Stimulated activated effector memory CD8-positive, alpha-beta T cell treated with anti-CD3 and anti-CD28 coated beads, Interleukin-12 subunit alpha, Interleukin-12 subunit beta, amount 100 ng/mL, for 72 hours (primary cell): ENCODE data around the gene ATIC.

ENCODE experiments used
- ATAC-seq: fragments of 150-1000 bp; cut with Tn5 transposase; 2 replicates; pipeline ENCODE4 v1.10.0; 2021
- DNase-seq, 2 donors: peaks; one replicate each; pipeline ENCODE4 v3.0.0; 2021 to 2022; ENCODE audit warnings: low spot score in 2 of 2
- H3K27ac Mint-ChIP-seq: one replicate; pipeline ENCODE4 v1.8.0; 2022; ENCODE audit warnings: mild to moderate bottlenecking, mixed read lengths
- H3K36me3 Mint-ChIP-seq: one replicate; pipeline ENCODE4 v1.8.0; 2022; ENCODE audit warnings: mild to moderate bottlenecking, mixed read lengths
- H3K4me1 Mint-ChIP-seq: one replicate; pipeline ENCODE4 v1.8.0; 2022; ENCODE audit warnings: mixed read lengths
- H3K4me3 Mint-ChIP-seq: one replicate; pipeline ENCODE4 v1.8.0; 2022; ENCODE audit warnings: mild to moderate bottlenecking, mixed read lengths
- H3K9me3 Mint-ChIP-seq: one replicate; pipeline ENCODE4 v1.8.0; 2022; ENCODE audit warnings: mixed read lengths

Gene ATIC

DNA sequence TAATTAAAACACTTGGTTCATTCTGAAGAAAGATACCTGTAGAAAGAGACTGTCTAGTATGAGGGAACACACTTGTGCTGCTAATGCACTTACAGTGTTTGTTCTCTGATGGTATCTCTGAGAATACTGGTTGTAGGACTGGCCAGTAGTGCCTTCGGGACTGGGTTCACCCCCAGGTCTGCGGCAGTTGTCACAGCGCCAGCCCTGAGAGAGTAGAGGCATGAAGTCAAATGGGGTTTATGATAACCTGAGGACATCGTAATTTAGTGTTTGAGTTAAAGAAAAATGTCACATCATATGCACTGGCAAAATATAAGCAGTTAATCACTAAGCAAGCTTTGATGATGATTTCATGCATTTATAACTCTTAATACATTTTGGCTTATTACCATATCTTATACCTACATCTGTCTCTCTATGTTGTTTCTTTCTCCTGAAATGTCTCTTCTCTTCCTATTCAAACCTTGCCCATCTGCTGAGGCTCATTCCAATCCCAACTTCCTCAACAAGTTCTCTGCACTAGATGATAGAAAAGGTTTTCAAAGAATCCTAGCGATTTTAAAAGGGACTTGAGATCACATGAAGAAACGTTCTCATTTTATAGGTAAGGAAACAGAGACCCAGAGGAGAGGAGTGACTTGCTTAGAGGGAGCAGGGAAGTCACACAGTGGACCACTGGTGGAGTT, 50.2 kb downstream of the ATIC start:
- DNase-seq: no peak
- ATAC-seq: no peak
- no peaks in the 10 kb centered on the region for H3K4me1 Mint-ChIP-seq
- H3K36me3 Mint-ChIP-seq: no peaks in the 10 kb centered on the region
- H3K4me3 Mint-ChIP-seq: no peak overlapping the region
- H3K9me3 Mint-ChIP-seq: no peaks in the 10 kb centered on the region
- H3K27ac Mint-ChIP-seq: no peak overlapping the region

DNA sequence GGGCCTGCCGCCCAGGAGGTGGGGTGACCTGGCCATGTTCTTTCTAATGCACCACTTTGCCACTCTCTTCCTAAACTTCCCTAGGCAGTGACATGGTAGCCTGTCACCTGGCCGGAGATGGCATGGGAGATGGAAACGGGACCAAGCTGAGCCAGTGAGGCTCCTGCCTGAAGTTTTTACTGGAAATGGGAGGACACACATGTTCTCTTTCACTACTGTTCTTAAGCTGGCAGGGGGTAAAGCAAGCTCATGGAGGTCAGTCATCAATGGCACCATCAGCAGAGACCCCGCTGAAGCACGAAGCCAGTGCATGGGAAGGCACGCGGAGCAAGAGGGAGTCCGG, 50.7 kb downstream of the ATIC start:
- DNase-seq (no peak), ATAC-seq (no peak)
- H3K4me1 Mint-ChIP-seq: no peaks in the 10 kb centered on the region
- H3K27ac Mint-ChIP-seq: no peak overlapping the region
- no peaks in the 10 kb centered on the region for H3K9me3 Mint-ChIP-seq
- H3K36me3 Mint-ChIP-seq: no peaks in the 10 kb centered on the region
- no peak overlapping the region for H3K4me3 Mint-ChIP-seq

DNA sequence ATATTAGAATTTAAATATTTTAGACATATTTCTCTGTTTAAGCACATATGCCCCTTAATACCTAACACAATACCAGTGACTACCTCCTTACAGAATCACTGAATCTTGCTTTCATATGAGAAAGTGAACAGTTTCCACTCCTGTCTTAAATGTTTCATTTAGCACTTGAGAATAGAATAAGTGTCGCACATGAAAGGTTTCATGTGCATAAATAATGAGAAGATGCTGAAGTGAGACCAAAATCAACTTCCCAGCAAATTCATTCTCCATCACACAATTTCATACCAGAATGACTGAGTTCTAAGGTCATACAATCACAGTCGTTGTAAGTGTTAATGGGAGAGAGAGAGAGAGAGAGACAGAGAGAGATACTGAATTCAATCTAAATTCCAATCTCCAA, 51.2 kb downstream of the ATIC start:
- DNase-seq (no peak), ATAC-seq (no peak)
- H3K27ac Mint-ChIP-seq: no peak overlapping the region
- no peaks in the 10 kb centered on the region for H3K9me3 Mint-ChIP-seq
- H3K4me3 Mint-ChIP-seq: no peak overlapping the region
- H3K36me3 Mint-ChIP-seq: no peaks in the 10 kb centered on the region
- no peaks in the 10 kb centered on the region for H3K4me1 Mint-ChIP-seq

DNA sequence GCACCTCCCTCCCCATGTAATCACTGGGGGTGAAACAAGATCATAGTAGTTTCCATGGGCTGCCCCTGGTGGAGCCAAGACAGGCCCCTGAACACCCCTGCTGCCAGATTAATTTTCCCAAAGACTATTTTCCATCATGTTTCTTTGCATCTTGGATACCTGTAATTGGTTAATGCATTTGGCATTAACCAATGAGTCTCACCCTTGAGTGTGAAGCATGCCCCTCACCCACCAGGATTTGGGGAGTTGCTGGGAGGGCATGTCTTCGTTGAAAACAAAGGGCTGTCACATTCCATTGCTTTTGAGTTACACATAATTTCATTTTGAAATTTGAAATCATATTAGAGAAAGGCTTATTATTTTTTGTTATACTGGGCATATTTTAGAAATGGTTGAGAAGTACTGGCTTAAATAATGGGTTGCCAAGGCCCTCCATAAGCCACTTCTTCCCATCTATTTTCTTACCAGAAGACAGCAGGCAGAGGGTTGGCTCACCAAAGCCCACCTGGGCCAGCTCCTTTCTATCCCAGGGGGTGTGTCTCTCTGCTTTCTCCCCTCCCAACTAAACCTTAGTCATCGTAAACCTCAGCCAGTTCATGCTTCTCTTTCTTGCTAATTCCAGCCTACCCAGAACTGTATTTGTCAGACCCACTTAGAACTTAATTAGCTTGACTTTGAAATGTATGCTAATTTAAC, 51.8 kb downstream of the ATIC start:
- Mint-ChIP-seq H3K4me1 (no peaks in the 10 kb centered on the region), H3K4me3 (no peak overlapping the region), H3K27ac (no peak overlapping the region), H3K36me3 (no peaks in the 10 kb centered on the region), H3K9me3 (no peaks in the 10 kb centered on the region)
- no peak for ATAC-seq
- DNase-seq: no peak

DNA sequence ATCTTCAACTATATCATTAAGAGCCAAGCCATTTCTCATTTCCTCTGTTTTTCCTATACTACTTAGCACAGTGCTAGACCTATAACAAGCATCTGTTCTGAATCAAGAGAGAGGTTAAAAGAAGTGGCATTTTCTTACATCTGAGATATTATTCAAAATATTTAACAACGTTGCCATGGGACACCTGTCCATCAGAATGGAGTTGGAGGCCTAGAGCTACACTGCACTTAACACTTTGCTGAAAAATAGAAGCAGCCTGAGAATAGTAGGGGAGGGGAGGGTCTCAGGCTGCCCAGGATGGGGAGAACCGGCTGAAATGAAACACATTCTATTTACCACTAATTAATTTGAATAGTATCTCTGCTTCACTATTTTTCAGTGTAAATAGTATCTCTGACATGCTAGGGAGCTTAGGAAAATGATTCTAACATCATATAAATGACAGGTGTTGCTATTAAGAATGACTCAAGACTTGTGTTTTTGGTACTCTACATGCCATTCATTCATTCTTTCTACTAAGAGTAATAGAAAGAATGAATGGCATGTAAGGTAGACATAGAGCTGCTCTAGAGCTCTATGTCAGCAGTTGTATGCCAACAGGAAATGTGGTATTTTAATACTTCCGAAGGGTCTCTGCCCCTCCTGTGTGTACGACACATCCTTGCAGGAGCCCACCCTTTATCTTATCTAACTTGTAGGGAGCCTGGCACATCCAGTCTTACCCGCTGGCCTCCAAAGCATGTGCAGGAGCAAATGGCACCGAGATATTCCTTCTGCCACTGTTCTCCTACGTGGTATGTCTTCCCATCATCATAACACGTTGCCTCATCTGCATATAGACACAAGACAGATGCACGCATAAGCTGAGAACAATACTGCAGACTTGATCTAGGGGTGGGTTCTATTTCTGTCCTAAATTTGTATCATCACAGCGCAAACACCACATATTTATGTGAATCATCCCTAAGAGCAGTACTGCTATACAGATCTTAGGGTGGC, 52.6 kb downstream of the ATIC start:
- no peak for DNase-seq
- Mint-ChIP-seq H3K36me3 (no peaks in the 10 kb centered on the region), H3K27ac (no peak overlapping the region), H3K4me3 (no peak overlapping the region), H3K9me3 (no peaks in the 10 kb centered on the region), H3K4me1 (no peaks in the 10 kb centered on the region)
- no peak for ATAC-seq

DNA sequence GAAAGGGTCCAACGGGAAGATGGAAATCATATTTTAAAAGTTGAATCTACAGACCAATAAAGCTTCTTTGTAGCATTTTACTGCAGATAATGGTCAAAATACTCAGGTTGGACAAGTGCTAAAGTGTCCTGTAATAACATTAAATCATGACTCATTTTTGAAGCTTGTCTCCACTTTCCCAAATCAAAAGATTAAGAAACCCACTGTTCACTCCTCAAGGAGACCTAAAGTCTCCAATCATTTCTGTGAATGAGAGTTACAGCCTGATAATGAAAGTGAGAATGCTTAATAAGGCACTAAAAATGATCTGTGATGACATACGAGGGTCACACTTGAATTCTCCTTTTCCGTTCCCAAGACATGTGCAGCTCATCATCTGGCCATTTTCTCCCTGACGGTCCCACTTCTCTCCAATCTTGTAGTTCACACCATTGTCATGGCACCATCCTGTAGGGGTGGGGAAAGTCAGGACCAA, 53.4 kb downstream of the ATIC start:
- Mint-ChIP-seq H3K9me3 (no peaks in the 10 kb centered on the region), H3K4me3 (no peak overlapping the region), H3K36me3 (no peaks in the 10 kb centered on the region), H3K4me1 (no peaks in the 10 kb centered on the region), H3K27ac (no peak overlapping the region)
- no peak for DNase-seq
- ATAC-seq: no peak

DNA sequence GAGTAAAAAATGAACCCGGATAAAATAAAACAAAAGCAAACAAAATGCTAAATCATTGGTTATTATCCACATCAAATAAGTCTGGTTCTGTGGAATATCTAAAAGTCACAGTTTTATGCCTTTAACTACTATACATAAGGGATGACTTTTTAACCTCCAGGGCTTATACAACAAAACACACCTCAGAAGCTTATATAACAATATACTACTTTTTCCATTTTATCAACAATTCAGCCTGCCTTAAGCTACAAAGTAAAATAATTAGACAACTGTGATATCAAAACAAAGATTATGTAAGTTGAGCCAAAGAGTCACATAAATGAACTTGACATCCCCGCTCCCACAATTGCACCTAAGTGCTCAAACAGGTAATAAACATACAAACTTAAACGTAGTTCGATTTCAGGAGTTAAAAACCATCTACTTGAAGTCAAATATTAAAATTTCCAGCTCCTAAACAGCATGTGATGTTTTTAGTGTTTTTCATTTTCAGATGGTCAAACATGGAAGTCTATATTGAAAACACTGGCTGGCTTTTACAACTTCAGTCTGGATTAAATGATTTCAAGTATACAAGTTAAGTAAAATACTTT, 54.7 kb downstream of the ATIC start:
- Mint-ChIP-seq H3K4me3 (no peak overlapping the region), H3K9me3 (no peaks in the 10 kb centered on the region), H3K36me3 (no peaks in the 10 kb centered on the region), H3K27ac (no peak overlapping the region), H3K4me1 (no peaks in the 10 kb centered on the region)
- DNase-seq (no peak), ATAC-seq (no peak)

DNA sequence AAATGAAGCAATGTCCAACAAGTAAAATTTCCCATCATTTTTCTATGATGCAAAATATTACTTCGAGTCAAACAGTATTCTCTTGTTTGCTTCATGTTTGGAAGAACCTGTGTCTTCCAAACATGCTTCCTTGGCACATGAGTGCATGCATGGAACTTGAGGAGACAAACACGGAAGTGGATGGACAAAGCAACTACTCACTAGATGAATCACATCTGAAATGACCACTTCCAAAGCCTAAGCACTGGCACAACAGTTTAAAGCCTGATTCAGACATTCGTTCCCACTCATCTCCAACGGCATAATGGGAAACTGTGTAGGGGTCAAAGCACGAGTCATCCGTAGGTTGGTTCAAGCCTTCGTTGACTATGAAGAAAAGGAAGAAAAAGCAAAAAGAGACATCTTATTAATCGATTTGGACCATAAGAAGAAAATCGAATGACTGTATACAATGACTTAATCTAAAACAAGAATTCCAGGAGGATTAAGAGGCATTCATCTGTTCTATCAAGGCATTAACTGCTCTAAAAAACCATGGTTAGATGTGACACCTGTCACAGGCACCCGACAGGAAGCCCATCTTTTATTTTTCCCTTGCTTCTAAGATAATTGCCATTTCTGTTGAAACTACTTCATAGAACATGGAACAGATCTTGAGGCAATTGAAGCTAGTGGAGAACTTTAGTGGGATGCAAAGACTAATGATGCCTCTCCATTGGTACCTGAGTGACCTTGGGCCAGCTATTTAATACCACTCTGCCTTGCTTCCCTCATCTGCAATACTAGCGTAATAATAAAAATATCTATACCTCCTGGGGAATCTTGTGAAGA, 56.0 kb downstream of the ATIC start:
- H3K27ac Mint-ChIP-seq: no peak overlapping the region
- no peaks in the 10 kb centered on the region for H3K36me3 Mint-ChIP-seq
- no peaks in the 10 kb centered on the region for H3K9me3 Mint-ChIP-seq
- H3K4me3 Mint-ChIP-seq: no peak overlapping the region
- ATAC-seq: no peak
- DNase-seq: no peak
- H3K4me1 Mint-ChIP-seq: no peaks in the 10 kb centered on the region

DNA sequence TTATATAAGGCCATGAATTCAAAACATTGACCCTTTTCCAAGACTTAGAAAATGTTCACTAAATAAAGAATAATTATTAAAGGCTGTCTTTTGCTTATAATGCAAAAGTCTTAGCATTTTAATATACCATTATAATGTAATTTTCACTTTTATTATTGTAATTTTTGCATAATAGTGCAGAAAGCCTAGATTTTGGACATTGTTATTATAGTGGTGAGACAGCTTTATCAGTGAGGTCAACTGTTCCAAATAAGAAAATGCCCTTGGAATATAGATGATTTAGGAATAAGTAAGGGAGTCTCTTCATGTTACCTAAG, 56.6 kb downstream of the ATIC start:
- DNase-seq (no peak), ATAC-seq (no peak)
- no peaks in the 10 kb centered on the region for H3K36me3 Mint-ChIP-seq
- no peak overlapping the region for H3K27ac Mint-ChIP-seq
- H3K4me3 Mint-ChIP-seq: no peak overlapping the region
- no peaks in the 10 kb centered on the region for H3K9me3 Mint-ChIP-seq
- H3K4me1 Mint-ChIP-seq: no peaks in the 10 kb centered on the region

DNA sequence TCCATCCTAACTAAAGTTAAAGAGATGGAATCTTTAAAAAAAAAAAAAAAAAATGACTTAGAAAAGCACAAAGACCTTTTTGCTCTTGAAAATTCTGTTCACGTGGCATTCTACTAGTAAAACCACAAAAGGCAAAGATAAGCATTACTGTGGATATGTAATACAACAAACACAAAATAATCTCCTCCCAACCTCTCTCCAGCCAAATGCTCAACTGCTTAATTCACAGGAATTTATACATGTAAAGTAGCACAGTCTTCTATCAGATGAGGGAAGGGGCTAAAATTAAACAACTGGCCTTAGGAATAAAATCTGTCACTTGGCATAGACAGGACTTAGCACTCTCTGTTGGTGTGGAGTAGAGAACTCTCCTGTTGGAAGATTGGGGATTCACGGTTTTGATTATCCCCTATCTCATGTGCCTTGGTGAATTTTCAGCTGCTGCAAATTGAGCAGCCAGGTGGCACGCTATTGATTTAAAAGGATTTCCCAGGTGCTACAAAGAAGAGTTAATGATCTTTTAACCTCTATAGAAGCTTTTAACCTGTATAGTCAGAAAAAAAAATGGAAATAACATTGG, 57.4 kb downstream of the ATIC start:
- no peaks in the 10 kb centered on the region for H3K9me3 Mint-ChIP-seq
- H3K4me1 Mint-ChIP-seq: no peaks in the 10 kb centered on the region
- no peaks in the 10 kb centered on the region for H3K36me3 Mint-ChIP-seq
- DNase-seq: no peak
- no peak for ATAC-seq
- H3K4me3 Mint-ChIP-seq: no peak overlapping the region
- no peak overlapping the region for H3K27ac Mint-ChIP-seq

DNA sequence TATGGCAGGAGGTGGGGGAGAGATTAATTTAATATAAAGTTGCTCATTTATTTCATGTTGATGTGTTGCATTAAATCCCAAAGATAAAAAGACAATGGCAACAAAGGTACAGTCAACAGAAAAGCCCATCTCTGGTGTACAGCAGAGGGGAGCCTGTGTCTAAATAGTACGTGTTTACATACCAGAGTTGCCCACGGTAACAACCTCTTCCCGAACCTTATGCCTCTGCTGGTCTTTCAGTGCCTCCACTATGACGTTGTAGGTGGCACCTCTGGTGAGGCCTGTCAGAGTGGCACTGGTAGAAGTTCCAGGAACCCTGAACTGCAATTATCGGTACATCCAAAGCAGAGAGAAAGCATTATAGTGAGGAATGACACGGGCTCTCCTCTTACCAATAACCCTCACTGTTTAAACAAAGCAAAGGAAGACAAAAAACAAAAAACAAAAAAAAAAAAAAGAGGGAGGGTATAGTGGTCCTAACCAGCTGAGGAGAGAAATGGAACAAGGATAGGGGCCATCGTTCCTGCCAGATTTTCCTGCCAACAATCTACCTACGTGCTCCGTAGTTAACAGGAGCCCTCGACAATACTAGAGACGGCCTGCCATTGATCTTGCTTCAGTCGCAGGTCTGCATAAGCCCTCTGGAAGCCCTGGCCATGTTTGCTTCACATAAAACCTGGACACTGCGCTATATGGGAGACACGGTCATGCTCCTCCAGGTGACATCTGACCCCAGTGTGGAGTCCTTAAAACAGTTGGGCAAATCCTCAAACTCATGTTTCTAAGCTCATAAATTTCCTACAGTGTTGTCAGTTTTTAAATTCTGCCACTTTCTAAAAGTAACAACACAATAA, 58.5 kb downstream of the ATIC start:
- no peak overlapping the region for H3K4me3 Mint-ChIP-seq
- H3K9me3 Mint-ChIP-seq: no peaks in the 10 kb centered on the region
- no peaks in the 10 kb centered on the region for H3K36me3 Mint-ChIP-seq
- no peaks in the 10 kb centered on the region for H3K4me1 Mint-ChIP-seq
- no peak overlapping the region for H3K27ac Mint-ChIP-seq
- DNase-seq: no peak
- ATAC-seq: no peak

DNA sequence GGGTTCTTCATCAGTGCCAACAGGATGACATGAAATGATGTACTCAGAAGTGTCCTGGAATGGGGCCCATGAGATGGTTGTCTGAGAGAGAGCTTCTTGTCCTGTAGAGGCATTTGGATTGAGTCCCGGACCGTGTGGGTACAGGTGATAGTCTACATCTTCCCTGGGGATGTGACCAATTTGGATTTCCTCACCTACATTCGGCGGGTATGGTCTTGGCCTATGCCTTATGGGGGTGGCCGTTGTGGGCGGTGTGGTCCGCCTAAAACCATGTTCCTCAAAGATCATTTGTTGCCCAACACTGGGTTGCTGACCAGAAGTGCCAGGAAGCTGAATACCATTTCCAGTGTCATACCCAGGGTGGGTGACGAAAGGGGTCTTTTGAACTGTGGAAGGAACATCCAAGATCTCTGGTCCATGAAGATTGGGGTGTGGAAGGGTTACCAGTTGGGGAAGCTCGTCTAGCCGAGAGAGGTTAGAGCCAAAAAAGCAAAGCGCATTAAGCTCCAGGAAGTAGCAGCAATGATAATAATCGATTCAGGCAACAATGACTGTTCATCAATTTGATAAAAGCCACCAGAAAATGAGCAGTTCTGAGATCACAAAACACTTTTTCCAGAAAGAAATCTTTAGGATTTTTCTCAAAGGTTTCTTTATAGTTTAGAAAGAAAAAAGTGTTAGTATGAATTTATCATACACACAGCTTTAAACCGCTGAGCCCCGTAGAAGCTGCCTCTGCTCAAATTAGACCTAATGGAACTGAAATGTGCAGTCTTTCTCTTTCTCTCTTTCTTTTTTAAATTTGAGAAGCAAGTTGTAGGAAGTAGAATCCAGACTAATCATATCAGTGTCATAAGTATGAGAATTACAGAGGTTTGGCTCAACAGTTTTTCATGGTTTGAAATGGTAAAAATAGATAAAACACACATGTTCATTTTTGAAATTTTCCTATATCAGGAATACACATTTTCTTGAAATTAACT, 60.3 kb downstream of the ATIC start:
- no peaks in the 10 kb centered on the region for H3K4me1 Mint-ChIP-seq
- DNase-seq: no peak
- no peaks in the 10 kb centered on the region for H3K36me3 Mint-ChIP-seq
- no peak overlapping the region for H3K27ac Mint-ChIP-seq
- H3K4me3 Mint-ChIP-seq: no peak overlapping the region
- no peak for ATAC-seq
- no peaks in the 10 kb centered on the region for H3K9me3 Mint-ChIP-seq
